ENCODE results near the gene CEACAM1. TPM values are rescaled to one million over a fixed set of nuclear protein-coding genes. Genes with fewer than 3 reads are reported as not detected.

The CEACAM1 gene
- total RNA-seq, 3 donors from 2014 or later (not counting 1 experiment from before 2014, with no cell fraction given), result 1.3 to 1.9 TPM; not detected in 1

- no peak overlapping the region for H3K27ac Mint-ChIP-seq
- intact Hi-C loops (cut with micrococcal nuclease), result no loop called here
- no peaks in the 10 kb centered on the region for H3K9me3 Mint-ChIP-seq
- ATAC-seq (peak in 1 of 3 donors; percentile 64), DNase-seq (no peak)
- peaks cover 0 to 8% of the 10 kb centered on the region in 2 donors for H3K27me3 Mint-ChIP-seq (ENCODE audit: low read depth in 2 of 2)
- H3K4me3 Mint-ChIP-seq, result no peak overlapping the region
- no peaks in the 10 kb centered on the region for H3K9me3 ChIP-seq (ENCODE audit: control insufficient read depth, insufficient read depth, low read length)
- no peak for TF ChIP-seq CTCF (IDR thresholded peaks at IDR 0.05)
- H3K36me3 Mint-ChIP-seq, result no peaks in the 10 kb centered on the region
- whole genome bisulfite sequencing (ENCODE audit: insufficient coverage), result 53% methylated on average over 8 of the region's 8 CpGs
- no peak overlapping the region for H3K27ac ChIP-seq (ENCODE audit: low read length)
- peaks cover 0 to 10% of the 10 kb centered on the region in 2 donors for H3K4me1 Mint-ChIP-seq
- peaks cover 19% of the 10 kb centered on the region for H3K4me1 ChIP-seq (ENCODE audit: control insufficient read depth, insufficient read depth, low read length)
- H3K36me3 ChIP-seq (ENCODE audit: control insufficient read depth, insufficient read depth, low read length), result no peaks in the 10 kb centered on the region
- no peaks in the 10 kb centered on the region for H3K27me3 ChIP-seq (ENCODE audit: control insufficient read depth, insufficient read depth, low read length)
- no peak overlapping the region for H3K4me3 ChIP-seq (ENCODE audit: low read length)
These were observed 58.7 kb downstream of the CEACAM1 start for GRCh38 chr19:42469311-42470235.

DNA sequence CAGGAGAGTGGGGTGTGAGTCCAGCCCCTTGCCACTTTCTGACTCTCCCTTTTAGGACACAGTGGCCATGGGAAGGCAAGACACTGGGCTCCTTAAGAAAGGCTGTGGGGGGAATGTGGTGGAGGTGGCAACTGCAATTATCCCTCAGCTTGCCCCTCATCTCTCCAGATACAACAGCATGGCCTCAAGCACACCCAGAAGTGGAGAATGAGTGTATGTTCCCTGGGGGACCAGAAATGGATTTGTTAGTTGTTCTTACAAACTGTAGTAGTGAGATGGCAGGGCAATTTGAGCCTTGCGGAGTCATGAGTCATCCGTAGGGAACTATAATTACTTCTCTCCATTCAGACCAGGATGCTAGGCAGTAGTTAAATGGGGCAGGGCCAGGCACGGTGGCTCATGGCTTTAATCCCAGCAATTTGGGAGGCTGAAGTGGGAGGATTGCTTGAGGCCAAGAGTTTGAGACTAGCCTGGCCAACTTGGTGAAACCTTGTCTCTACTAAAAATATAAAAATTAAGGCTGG lies 59.9 kb downstream of the CEACAM1 start:
- 83% methylated on average over 3 of the region's 3 CpGs for WGBS (ENCODE audit: insufficient coverage)
- ATAC-seq, result no peak
- Histone ChIP-seq H3K27ac (ENCODE audit: low read length) (no peak overlapping the region), H3K4me3 (ENCODE audit: low read length) (no peak overlapping the region), H3K36me3 (ENCODE audit: control insufficient read depth, insufficient read depth, low read length) (no peaks in the 10 kb centered on the region), H3K4me1 (ENCODE audit: control insufficient read depth, insufficient read depth, low read length) (peaks cover 19% of the 10 kb centered on the region), H3K9me3 (ENCODE audit: control insufficient read depth, insufficient read depth, low read length) (no peaks in the 10 kb centered on the region), H3K27me3 (ENCODE audit: control insufficient read depth, insufficient read depth, low read length) (no peaks in the 10 kb centered on the region)
- H3K27ac Mint-ChIP-seq, result no peak overlapping the region
- H3K36me3 Mint-ChIP-seq, result no peaks in the 10 kb centered on the region
- intact Hi-C loops (cut with micrococcal nuclease), result no loop called here
- no peak for DNase-seq
- peaks cover 0 to 8% of the 10 kb centered on the region in 2 donors for H3K27me3 Mint-ChIP-seq (ENCODE audit: low read depth in 2 of 2)
- H3K9me3 Mint-ChIP-seq, result no peaks in the 10 kb centered on the region
- peaks cover 0 to 10% of the 10 kb centered on the region in 2 donors for H3K4me1 Mint-ChIP-seq
- no peak for TF ChIP-seq CTCF (IDR thresholded peaks at IDR 0.05)
- no peak overlapping the region for H3K4me3 Mint-ChIP-seq

GRCh38 chr19:42467183-42467760 lies 61.0 kb downstream of the CEACAM1 start:
- Histone ChIP-seq H3K4me3 (ENCODE audit: low read length) (no peak overlapping the region), H3K9me3 (ENCODE audit: control insufficient read depth, insufficient read depth, low read length) (no peaks in the 10 kb centered on the region), H3K4me1 (ENCODE audit: control insufficient read depth, insufficient read depth, low read length) (peaks cover 19% of the 10 kb centered on the region), H3K27ac (ENCODE audit: low read length) (no peak overlapping the region), H3K36me3 (ENCODE audit: control insufficient read depth, insufficient read depth, low read length) (no peaks in the 10 kb centered on the region), H3K27me3 (ENCODE audit: control insufficient read depth, insufficient read depth, low read length) (no peaks in the 10 kb centered on the region)
- Mint-ChIP-seq H3K9me3 (no peaks in the 10 kb centered on the region), H3K27me3 (ENCODE audit: low read depth in 2 of 2) (peaks cover 0 to 4% of the 10 kb centered on the region in 2 donors), H3K4me3 (no peak overlapping the region), H3K27ac (peak overlapping the region in 1 of 2 donors; percentile 32), H3K36me3 (no peaks in the 10 kb centered on the region), H3K4me1 (peaks cover 0 to 10% of the 10 kb centered on the region in 2 donors)
- ATAC-seq (no peak), DNase-seq (no peak)
- TF ChIP-seq CTCF (IDR thresholded peaks at IDR 0.05), result no peak
- WGBS (ENCODE audit: insufficient coverage), result 31% methylated on average over 5 of the region's 5 CpGs
- intact Hi-C loops (cut with micrococcal nuclease), result no loop called here
